Activated naive CD8-positive, alpha-beta T cell treated with anti-CD3 and anti-CD28 coated beads for 36 hours (primary cell): ENCODE results near the gene LRIT3. TPM values are rescaled to one million over a fixed set of nuclear protein-coding genes. Genes with fewer than 3 reads are reported as not detected.

Source experiments
- DNase-seq: peaks from one replicate; pipeline ENCODE4 v3.0.0; 2021
- H3K27ac Mint-ChIP-seq: one replicate; pipeline ENCODE4 v1.8.0; 2022; ENCODE audit warnings: mild to moderate bottlenecking, moderate library complexity, mixed read lengths
- H3K27me3 Mint-ChIP-seq: one replicate; pipeline ENCODE4 v1.8.0; 2022; ENCODE audit warnings: mild to moderate bottlenecking, mixed read lengths
- H3K36me3 Mint-ChIP-seq: one replicate; pipeline ENCODE4 v1.8.0; 2021; ENCODE audit warnings: mild to moderate bottlenecking, mixed read lengths
- H3K4me1 Mint-ChIP-seq: one replicate; pipeline ENCODE4 v1.8.0; 2021; ENCODE audit warnings: mixed read lengths
- H3K4me3 Mint-ChIP-seq: one replicate; pipeline ENCODE4 v1.8.0; 2022; ENCODE audit warnings: mild to moderate bottlenecking, moderate library complexity, mixed read lengths
- H3K9me3 Mint-ChIP-seq: one replicate; pipeline ENCODE4 v1.8.0; 2022; ENCODE audit warnings: mixed read lengths
- total RNA-seq, 2 experiments: library from RNA; stranded (reverse); gene quantifications; one replicate each; pipeline ENCODE4 v1.2.3, GENCODE V29; 2021

LRIT3 gene
- total RNA-seq, 2 experiments from 2014 or later: 0.08 to 0.16 TPM

DNA sequence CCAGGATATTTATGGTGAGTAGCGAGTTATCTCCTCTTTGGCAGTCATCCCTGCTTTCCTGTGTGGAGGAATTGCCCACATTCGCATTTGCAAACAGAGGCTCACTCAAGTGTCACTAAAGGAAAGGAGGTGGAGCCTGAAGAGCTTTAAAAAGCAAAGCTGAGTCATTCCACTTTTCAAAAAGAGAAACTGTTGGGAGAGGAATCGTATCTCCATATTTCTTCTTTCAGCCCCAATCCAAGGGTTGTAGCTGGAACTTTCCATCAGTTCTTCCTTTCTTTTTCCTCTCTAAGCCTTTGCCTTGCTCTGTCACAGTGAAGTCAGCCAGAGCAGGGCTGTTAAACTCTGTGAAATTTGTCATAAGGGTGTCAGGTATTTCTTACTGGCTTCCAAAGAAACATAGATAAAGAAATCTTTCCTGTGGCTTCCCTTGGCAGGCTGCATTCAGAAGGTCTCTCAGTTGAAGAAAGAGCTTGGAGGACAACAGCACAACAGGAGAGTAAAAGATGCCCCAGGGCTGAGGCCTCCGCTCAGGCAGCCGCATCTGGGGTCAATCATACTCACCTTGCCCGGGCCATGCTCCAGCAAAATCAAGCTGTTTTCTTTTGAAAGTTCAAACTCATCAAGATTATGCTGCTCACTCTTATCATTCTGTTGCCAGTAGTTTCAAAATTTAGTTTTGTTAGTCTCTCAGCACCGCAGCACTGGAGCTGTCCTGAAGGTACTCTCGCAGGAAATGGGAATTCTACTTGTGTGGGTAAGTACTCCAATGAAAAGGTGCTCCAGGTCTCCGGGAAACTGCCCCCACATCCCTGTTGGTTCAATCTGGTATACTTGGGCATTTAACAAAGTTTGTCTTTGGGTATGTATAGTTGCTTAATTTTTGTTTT lies 65.0 kb downstream of the LRIT3 start, which contains the start of gene EGF:
Gene EGF, plus strand, starts transcription at position 178 of the 890 bp plus-strand sequence. Its CDS starts 453 bp downstream, at position 631.
- Mint-ChIP-seq H3K4me1 (no peaks in the 10 kb centered on the region), H3K36me3 (no peaks in the 10 kb centered on the region), H3K27ac (no peak within 1 kb of the TSS), H3K9me3 (no peaks in the 10 kb centered on the region), H3K4me3 (no peak within 1 kb of the TSS), H3K27me3 (peaks cover 26% of the 10 kb centered on the region)
- DNase-seq: no peak

DNA sequence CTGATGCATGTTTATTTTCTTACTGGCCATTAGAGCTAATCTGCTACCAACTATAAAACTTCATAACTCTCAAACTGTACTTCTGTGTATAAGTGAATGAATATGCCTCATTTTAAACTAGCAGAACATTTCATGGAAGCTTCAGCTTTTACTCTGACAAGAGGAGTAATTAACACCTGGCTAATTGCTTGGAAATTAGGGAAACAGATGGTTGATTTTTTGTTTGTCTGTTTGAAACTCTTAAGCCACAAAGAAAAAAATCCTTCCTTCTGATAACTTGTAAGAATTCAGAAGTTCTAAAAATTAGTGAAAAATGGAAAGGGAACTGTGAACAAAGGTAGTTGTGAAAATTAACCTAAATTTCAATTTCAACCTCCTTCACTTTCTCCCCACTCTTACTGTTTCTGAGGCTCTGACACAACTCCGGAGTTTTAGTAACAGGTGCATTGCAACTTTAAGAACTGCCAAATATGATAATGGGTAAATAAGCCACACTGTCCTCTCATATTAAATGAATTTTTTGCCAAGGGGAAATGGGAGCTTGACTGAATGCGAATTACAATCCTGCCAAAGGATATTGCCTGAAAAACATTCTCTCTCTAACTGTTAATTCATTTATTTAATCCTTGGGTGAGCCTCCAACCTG lies 65.8 kb downstream of the LRIT3 start:
- no peaks in the 10 kb centered on the region for H3K9me3 Mint-ChIP-seq
- H3K27ac Mint-ChIP-seq: no peak overlapping the region
- DNase-seq: no peak
- no peak overlapping the region for H3K4me3 Mint-ChIP-seq
- no peaks in the 10 kb centered on the region for H3K4me1 Mint-ChIP-seq
- H3K27me3 Mint-ChIP-seq: peaks cover 26% of the 10 kb centered on the region
- H3K36me3 Mint-ChIP-seq: no peaks in the 10 kb centered on the region

DNA sequence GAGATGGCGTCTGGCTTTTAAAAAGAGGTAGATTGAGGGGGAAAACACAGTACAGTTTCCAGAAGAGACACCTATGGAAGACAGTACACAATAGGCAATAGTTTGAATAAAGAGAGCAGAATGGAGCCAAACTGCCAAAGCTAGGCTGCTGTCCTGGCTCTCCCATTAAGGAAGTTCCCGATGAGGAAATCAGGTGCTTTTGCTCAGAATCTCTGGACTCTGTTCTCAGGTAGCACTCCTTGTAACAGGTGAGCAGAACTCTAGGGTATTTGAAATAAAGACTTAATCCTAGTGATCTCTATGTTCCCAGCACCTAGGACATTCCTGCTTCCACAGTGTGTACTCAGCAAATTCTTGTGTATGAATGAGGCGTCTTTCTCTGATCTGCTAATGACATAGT lies 66.4 kb downstream of the LRIT3 start:
- peaks cover 22% of the 10 kb centered on the region for H3K27me3 Mint-ChIP-seq
- no peak for DNase-seq
- H3K9me3 Mint-ChIP-seq: no peaks in the 10 kb centered on the region
- H3K4me3 Mint-ChIP-seq: no peak overlapping the region
- no peaks in the 10 kb centered on the region for H3K4me1 Mint-ChIP-seq
- no peak overlapping the region for H3K27ac Mint-ChIP-seq
- no peaks in the 10 kb centered on the region for H3K36me3 Mint-ChIP-seq

DNA sequence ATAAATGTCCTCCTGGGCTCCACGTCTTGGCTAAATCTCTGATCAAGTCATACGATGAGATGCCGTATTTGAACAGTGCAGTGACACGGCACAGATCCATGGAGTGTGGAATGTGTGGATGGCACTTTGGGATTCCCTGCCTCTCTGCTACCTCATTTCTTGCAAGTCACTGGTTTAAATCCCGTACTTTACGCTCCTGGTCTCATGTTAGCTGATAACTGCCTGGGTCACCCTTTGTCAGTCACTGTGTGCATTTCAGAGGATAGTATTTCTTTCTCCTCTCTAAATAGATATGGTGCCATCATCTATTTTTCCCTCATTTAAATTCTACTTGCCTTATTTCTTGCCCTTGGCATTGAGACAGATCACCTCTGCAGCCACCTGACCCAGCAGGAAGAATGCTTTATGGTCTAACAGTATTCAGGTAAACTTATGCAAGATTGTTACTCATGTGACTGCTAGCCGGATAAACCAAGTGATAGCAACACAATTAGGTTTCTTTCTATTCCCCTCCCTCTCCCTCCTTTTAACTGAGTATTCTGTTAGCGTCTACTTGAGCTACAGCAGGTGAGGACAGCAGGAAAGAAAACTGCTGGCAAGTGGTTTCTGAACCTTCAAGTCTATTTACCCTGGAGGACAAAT lies 67.6 kb downstream of the LRIT3 start:
- no peaks in the 10 kb centered on the region for H3K36me3 Mint-ChIP-seq
- no peaks in the 10 kb centered on the region for H3K4me1 Mint-ChIP-seq
- no peak for DNase-seq
- H3K27ac Mint-ChIP-seq: no peak overlapping the region
- H3K27me3 Mint-ChIP-seq: peaks cover 17% of the 10 kb centered on the region
- H3K9me3 Mint-ChIP-seq: no peaks in the 10 kb centered on the region
- no peak overlapping the region for H3K4me3 Mint-ChIP-seq

DNA sequence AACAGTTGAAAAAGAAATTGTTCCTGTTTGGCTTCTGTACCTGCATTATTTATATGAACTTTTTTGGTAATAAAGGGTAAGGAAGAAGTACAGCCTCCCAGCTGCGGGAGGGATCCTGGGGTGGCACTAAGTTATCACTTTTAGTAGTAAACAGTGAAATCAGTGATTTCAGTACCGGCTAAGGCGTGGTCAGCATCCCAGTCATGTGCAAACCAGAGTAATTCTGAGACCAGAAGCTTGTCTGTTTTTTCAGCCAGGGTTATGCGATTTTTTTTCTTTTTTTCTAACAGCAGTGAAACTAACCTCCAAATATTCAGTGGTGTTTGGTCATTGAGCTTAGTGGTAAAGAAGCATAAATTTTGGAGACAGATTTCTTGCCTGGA lies 68.1 kb downstream of the LRIT3 start:
- DNase-seq: no peak
- Mint-ChIP-seq H3K36me3 (no peaks in the 10 kb centered on the region), H3K27me3 (peaks cover 17% of the 10 kb centered on the region), H3K4me3 (no peak overlapping the region), H3K27ac (no peak overlapping the region), H3K4me1 (no peaks in the 10 kb centered on the region), H3K9me3 (no peaks in the 10 kb centered on the region)

DNA sequence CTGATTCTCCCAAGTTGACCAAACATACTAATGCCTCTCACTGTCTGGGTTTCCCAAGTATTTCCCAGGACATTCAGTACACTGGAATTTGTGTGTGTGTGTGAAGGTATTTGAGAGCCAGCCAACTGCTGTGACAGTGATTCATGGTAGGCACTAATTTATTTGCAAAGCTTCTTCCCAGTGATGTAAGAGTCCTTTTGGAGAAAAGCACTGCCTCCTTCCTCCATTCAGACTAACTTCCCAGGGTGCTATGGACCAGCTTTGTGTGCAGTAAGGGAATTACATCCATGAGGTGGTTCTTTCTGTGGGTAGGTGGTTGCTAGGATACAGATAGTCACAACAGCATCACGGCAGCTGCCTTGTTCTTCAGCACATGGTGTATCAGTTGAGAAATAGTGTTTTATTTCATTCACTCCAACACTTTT lies 73.5 kb downstream of the LRIT3 start:
- DNase-seq: no peak
- Mint-ChIP-seq H3K4me1 (no peaks in the 10 kb centered on the region), H3K4me3 (no peak overlapping the region), H3K27me3 (no peaks in the 10 kb centered on the region), H3K27ac (no peak overlapping the region), H3K9me3 (no peaks in the 10 kb centered on the region), H3K36me3 (no peaks in the 10 kb centered on the region)

Other genes starting within 250 kb of the LRIT3 start
- gene CASP6, start 144.7 kb upstream of the LRIT3 start, total RNA-seq: 10 to 100 TPM; 22.2 to 23.5 TPM
- 10 to 100 TPM; 24.0 to 31.2 TPM for gene PLA2G12A, start 118.0 kb upstream of the LRIT3 start, total RNA-seq
- gene CFI, start 46.1 kb upstream of the LRIT3 start, total RNA-seq: not detected
- 10 to 100 TPM; 62.9 to 64.1 TPM for gene GAR1, start 32.3 kb upstream of the LRIT3 start, total RNA-seq
- gene RRH, start 20.1 kb upstream of the LRIT3 start, total RNA-seq: not detected
- gene EGF, start 64.8 kb downstream of the LRIT3 start, total RNA-seq: not detected